ENCODE data around the gene CNPY4.
"Not testable (repeated sequence)": the region's sequence is repeated elsewhere in the genome, so short reads cannot be mapped to it uniquely, and the experiment has no call there.

Gene CNPY4

DNA sequence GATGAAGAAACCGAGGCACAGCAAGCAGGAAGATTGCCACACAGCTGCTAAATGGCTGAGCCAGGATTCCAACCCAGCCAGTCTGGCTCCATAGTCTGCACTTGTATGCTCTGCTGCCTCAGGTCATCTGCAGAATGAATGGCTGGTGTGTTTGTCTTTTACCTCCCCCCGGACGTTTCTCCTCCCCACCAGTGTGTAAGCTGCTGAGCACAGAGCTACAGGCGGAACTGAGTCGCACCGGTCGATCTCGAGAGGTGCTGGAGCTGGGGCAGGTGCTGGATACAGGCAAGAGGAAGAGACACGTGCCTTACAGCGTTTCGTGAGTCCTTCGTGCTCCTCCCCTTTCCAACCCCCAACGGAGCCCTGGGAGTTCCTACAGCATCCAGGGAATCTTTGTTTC is 2.6 kb downstream of the CNPY4 start:
- DNase-seq, result no peak

DNA sequence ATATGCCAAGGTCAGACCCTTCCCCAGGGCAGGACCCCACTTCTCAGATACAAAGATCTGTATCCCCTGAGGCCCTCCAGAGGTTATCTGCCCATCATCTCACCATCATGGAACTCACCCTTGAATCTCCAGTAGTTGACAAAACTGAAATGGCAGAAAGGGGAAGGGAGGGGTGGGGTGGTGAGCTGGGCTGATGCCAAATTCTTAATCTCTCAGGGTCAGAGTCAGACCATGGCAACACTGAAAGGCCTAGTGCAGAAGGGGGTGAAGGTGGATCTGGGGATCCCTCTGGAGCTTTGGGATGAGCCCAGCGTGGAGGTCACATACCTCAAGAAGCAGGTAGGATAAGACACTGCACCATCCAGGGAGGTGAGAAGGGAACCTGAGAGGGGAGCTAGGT is 3.1 kb downstream of the CNPY4 start:
- DNase-seq, result no peak

DNA sequence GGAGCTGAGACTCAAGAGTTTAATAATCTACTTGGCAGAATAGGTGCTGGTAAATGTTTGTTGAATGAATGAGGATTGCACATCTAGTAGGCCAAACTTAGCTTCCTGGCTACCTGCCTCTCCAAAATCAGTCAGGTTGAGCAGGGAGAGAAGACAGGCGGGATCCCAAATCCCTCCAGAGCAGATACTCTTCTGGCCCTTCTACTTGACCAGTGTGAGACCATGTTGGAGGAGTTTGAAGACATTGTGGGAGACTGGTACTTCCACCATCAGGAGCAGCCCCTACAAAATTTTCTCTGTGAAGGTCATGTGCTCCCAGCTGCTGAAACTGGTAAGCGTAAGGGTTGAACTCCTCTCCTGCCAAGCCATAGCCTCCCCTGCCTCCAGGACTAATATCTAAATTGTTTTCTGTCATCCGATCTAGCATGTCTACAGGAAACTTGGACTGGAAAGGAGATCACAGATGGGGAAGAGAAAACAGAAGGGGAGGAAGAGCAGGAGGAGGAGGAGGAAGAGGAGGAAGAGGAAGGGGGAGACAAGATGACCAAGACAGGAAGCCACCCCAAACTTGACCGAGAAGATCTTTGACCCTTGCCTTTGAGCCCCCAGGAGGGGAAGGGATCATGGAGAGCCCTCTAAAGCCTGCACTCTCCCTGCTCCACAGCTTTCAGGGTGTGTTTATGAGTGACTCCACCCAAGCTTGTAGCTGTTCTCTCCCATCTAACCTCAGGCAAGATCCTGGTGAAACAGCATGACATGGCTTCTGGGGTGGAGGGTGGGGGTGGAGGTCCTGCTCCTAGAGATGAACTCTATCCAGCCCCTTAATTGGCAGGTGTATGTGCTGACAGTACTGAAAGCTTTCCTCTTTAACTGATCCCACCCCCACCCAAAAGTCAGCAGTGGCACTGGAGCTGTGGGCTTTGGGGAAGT is 5.1 kb downstream of the CNPY4 start:
- DNase-seq, result no peak

DNA sequence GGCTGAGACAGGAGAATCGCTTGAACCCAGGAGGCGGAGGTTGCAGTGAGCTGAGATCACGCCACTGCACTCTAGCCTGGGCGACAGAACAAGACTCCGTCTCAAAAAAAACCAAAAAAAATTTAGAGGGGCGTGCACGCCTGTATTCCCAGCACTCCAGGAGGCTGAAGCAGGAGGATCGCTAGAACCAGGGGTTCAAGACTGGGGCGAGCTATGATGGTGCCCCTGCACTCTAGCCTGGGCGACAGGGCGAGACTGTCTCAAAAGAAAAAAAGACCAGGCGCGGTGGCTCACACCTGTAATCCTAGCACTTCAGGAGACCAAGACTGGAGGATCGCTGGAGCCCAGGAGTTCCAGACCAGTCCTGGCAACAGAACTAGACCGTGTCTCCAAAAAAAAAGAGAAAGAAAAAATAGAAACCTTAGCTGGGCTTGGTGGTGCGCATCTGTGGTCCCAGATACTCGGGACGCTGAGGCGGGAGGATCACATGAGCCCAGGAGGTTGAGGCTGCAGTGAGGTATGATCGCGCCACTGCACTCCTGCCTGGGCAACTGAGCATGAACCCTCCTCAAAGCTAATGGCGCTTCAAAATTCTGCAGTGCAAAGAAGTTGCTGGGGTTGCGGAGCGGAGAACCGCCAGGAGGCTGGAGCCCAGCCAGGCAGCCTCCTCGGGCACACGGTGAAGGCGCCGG is 7.0 kb downstream of the CNPY4 start:
- DNase-seq, result no peak

DNA sequence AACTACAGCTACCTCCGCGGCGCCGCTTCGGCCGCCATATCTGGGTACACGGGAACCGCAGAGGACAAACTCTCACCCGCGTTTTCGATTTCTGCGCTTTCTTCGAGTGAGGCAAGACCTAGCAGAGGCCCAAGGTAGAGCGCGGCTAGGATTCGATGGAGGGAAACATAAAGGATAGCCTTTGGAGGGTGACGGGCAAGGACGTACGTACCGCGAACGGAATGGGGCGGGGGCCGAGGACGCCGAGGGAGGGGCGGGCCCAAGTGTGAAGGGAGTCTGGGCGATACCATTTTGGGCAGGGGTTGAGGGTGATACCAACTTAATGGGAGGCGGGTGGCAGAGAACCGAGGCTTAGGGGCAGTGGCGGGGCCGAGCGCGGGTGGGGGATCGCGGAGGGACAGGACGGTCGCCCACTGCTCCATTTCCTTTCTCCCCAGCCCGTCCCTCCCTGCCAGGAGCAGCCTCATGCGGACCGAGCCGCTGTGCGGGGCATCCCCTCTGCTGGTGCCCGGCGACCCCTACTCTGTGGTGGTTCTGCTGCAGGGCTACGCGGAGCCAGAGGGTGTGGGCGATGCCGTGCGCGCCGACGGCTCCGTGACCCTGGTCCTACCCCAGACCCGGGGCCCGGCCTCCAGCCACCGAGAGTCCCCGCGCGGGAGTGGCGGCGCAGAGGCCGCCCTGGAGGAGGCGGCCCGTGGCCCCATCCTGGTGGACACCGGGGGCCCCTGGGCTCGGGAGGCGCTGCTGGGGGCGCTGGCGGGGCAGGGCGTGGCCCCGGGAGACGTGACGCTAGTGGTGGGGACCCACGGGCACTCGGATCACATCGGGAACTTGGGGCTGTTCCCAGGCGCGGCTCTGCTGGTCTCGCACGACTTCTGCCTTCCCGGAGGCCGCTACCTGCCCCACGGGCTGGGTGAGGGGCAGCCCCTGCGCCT is 7.8 kb downstream of the CNPY4 start, which contains the start of gene MBLAC1:
Gene MBLAC1 (plus strand): TSS at position 37 of the 935 bp plus-strand sequence. CDS start 429 bp downstream, at position 466.
- peak; percentile 91 for DNase-seq

DNA sequence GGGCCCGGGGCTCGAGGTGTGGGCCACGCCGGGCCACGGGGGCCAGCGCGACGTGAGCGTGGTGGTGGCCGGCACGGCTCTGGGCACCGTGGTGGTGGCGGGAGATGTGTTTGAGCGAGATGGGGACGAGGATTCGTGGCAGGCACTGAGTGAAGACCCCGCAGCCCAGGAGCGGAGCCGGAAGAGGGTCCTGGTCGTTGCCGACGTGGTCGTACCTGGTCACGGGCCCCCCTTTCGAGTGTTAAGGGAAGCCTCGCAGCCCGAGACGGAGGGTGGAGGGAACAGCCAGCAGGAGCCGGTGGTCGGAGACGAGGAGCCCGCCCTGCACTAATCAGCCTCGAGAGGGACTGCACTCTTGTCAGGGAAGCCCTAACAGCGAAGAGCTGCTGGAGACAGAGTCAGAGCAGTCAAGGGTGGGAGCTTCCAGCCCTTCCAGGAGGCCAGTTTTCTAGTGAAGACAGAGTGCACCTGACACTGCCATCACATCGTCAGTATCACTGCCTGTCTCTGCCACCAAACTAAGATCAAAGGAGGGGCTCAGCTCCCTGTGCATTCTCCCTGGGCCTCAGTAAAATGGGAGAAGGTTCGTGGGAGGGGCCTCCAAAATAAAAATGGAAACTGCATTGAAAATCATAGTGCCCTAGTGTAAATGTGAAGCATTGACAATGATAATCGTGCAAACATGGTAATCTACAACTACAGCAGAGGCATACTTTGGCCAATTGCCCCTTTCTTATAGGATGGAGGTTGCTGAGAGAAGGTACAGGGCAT is 8.6 kb downstream of the CNPY4 start:
- DNase-seq, result peak; percentile 20

DNA sequence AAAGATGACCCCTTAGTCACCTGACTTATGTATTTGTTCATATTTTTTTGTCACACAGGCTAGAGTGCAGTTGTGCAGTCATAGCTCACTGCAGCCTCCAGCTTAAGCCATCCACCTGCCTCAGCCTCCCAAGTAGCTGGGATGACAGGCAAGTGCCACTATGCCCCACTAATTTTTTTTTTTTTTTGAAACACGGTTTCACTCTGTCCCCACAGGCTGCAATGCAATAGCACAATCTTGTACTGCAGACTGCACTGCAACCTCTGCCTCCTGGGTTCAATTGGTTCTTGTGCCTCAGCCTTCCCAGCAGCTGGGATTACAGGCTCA is 9.2 kb downstream of the CNPY4 start:
- DNase-seq, result no peak

DNA sequence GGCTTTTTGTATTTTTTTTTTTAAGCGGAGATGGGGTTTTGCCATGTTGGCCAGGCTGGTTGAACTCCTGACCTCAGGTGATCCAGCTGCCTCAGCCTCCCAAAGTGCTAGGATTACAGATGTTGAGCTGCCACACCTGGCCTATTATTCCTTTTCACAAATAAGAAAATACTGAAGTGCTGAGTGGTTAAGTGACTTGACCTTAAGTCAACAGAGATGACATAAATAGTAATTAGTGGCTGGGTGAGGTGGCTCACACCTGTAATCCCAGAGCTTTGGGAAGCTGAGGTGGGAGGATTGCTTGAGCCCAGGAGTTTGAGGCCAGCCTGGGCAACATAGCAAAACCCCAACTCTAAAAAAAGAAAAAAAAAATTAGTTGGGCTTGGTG is 10.8 kb downstream of the CNPY4 start:
- not testable (repeated sequence) for DNase-seq

DNA sequence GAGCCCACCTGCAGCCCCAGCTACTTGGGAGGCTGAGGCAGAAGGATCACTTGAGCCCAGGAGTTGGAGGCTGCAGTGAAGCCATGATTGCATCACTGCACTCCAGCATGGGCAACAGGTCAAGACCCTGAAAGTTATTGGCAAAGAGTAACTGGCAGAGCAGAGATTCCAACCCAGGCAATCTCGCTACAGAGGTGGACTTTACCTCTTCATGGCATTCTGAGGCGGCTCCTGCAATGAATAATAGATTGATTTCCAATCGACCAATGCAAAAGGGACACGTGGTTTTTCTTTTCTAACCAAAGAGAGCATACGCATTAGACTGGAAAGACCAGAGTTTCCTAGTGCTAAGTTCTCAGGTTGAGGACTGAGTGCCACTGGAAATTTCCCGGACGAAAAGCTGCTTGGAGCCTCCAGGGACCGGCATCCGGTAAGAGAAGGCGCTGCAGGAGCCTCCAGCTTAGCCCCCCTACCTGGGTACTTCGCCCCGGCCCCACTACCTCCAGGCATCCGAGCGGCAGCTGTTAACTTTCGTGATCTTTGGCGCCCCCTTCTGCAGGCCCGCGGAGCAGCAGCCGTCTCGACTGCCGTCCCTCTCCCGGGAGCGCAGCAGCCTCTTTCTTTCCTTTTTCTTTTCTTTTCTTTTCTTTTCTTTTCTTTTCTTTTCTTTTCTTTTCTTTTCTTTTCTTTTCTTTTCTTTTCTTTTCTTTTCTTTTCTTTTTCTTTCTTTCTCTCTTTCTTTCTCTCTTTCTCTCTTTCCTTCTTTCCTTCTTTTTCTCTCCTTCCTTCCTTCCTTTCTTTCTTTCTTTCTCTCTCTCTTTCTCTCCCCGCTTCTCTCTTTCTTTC is 11.4 kb downstream of the CNPY4 start:
- peak; percentile 86 for DNase-seq

DNA sequence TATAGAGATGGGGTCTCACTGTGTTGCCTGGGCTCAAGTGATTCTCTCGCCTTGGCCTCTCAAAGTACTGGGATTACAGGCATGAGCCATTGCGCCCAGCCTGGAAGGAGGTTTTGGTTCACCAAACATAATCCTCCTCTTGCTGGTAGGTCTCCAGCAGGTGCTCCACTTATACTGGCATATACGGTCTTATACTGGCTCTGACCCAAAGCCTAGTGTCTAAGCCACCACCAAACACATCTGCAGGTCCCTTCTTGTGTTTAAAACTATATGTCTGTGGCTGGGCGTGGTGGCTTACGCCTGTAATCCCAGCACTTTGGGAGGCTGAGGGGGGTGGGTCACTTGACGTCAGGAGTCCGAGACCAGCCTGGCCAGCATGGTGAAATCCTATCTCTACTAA is 12.7 kb downstream of the CNPY4 start:
- DNase-seq, result no peak

DNA sequence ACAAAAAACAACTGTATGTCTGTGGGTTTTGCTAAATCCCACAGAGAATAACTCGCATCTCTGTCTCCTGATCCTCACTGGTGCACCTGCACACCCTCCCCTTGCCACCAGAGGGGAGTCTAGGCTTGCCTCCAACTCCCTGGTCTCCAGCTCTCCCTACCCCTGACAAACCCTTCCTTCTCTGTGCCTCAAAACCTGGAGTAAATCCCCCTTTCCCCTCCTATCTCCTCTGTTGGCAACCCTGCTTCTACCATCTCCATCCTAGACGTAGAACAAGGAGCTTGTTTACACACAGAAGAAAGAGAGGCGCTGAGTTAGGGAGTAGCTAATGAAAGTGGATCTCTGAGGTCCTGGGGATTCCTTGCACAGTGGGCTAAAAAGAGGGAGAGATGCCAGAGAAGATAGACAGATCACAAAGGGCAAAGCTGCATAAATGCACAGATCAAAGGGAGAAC is 13.3 kb downstream of the CNPY4 start:
- DNase-seq, result peak; percentile 65

DNA sequence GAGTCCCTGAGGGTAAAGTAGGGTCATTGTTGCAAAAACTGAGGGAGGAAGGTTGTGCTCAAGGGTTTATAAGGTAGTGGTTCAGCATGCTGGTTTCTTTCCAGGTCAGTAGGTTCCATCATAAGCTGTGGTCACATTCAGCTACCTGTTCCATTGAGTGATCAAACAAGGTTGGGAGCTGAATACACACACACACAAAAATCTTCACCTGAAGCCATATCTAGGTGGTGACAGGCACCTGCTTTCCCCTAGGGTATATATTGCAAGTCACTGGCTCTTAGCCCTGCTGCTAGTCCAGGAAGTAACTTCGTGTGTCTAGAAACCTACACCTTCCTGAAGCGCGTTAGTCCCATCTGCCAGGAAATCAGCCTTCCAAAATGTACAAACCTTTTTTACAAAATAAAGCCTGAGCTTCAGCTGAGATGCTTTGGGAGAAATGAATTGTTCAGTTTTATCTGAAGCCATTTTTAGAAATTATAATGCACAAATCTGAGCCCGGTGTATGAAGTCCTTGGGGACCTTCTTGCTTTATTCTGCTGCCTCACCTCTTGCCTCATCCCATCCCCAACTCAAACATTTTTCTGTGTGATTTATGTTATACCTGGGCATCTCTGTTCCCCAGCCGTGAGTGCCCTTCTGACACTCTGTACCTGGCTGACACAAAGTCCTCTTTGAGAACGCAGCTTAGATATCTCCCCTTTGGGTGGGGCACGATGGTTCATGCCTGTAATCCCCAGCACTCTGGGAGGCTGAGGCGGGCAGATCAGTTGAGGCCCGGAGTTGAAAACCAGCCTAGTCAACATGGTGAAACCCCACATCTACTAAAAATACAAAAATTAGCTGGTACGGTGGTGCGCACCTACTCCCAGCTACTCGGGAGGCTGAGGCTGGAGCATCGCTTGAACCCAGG is 18.7 kb downstream of the CNPY4 start:
- DNase-seq, result no peak

DNA sequence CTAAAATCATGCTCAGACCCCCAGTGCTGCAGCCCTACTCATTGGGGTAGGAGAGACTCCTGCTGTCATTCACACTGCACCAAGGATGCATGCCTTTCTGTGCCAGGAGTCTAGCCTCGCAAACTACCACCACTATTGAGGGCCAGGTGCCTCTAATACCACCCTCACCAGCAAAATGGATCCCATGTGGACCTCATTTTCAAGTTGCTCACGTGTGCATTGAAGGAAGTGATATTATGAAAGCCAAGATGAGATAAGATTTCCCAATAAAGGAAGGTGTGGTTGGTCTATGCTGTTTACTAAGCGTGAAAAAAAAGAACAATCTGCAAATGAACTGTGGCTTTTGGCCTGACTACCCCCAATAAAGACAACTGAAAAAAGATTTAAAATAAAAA is 22.1 kb downstream of the CNPY4 start:
- DNase-seq, result no peak

DNA sequence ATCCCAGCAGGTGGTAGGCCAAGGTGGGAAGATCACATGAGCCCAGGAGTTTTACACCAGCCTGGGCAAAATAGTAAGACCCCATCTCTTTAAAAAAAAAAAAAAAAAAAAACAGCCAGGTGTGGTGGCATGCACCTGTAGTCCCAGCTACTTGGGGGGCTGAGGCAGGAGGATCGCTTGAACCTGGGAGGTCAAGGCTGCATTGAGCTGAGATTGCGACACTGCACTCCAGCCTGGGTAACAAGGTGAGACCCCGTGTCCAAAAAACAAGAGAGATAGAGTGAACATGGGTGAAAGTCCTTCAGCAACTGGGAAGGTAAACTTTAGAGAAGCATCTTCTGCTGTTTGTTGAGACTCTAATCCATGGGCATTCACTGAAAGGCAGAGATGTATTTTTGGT is 23.0 kb downstream of the CNPY4 start:
- DNase-seq, result no peak

DNA sequence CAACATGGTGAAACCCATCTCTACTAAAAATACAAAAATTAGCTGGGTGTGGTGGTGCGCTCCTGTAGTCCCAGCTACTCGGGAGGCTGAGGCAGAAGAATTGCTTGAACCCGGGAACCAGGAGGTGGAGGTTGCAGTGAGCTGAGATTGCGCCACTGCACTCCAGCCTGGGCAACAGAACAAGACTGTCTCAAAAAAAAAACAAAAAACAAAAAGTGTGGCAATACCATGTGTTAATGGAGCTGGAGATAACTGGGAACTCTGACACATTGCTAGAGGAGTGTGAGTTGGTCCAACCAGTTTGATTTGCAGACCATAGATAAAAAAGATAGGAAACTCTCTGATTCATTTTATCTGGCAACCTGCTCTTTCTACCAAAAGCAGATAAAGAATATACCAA is 26.9 kb downstream of the CNPY4 start:
- not testable (repeated sequence) for DNase-seq

DNA sequence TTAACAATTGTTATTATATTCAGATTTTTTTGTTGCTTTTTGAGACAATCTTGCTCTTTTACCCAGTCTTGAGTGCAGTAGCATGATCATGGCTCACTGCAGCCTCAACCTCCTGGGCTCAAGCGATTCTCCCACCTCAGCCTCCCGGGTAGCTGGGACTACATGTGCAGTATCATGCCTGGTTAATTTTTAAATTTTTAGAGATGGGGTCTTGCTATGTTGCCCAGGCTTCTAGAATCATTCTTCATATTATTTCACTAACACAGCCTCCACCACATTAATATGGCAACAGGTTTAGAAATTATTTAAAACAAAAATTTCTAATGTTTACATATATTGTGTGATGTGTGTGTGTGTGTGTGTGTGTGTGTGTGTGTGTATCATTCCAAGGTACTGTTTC is 27.8 kb downstream of the CNPY4 start:
- DNase-seq, result no peak

DNA sequence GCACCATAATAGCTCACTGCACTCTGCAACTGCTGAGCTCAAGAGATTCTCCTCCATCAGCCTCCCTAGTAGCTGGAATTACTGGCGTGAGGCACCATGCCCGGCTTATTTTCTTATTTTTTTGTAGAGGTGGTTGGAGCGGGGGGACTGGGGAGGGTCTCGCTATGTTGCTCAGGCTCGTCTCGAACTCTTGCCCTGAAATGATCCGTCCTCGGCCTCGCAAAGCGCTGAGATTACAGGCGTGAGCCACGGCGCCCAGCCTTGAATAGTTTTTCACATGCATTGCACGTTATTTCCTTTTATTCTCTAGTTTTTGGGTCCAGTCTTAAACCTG is 28.8 kb downstream of the CNPY4 start:
- no peak for DNase-seq

DNA sequence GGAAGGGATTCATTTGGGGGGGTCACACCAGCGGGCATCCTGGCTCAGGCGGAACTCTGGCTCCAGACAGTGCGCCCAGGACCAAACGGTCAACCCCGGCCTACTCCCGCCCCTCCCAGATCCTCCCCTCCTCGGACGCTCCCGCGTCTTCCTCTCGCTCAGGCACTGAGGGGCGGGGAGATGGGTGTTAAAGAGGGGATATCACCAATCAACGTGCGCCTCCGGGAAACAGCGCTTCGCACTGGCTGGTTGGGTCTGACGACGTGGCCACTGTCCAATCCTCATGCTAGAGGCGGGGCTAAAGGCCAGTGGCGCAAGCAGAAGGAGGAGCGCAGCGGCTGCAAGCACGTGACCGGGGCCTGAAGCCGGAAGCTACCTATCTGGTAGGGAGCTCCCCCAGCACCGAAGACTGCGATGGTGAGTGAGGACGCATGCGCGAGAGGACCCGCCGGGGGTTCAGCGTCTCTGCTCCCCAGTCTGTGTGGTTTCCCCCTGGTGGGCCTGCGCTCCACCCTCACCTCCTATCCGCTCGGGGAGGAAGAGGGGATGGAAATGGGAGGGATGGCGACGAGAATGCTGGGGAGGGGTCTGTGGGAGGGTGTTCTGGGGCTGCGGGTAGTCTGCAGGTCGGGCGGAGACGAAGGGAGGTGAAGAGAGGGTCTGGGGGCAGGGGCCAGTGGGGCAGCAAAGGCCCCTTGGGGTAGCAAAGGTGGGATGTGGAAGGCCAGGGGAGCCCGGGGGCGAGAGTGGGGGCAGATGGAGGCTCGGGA is 29.3 kb downstream of the CNPY4 start, which contains the start of gene LAMTOR4:
Gene LAMTOR4 (plus strand): TSS at position 360 of the 770 bp plus-strand sequence. CDS start 55 bp downstream, at position 415.
- peak; percentile 98 for DNase-seq

DNA sequence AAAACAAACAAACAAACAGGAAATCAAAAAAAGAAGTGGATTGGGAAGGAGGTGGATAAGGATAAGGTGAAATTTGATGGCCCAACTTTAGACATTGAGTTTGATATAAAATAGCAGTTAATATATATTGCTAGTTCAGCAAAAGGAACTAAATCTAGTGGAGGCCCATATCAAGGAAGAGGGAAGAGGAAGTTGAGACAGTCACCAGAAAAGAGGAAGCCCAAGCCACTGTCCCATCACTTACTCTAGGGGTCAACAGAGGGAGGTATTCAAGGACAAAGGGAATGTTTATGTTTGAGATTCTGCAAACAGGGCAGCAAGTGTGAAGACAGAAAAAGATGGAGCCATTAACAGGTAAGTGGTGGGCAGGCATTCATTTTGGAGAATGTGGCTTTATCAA is 33.0 kb downstream of the CNPY4 start:
- DNase-seq, result no peak
